RPMI8226 (cell line): ENCODE results near the gene PDGFC.

Source experiments
- DNase-seq: peaks from one replicate; pipeline ENCODE4 v3.0.0-alpha.2; 2015

Gene PDGFC

DNA sequence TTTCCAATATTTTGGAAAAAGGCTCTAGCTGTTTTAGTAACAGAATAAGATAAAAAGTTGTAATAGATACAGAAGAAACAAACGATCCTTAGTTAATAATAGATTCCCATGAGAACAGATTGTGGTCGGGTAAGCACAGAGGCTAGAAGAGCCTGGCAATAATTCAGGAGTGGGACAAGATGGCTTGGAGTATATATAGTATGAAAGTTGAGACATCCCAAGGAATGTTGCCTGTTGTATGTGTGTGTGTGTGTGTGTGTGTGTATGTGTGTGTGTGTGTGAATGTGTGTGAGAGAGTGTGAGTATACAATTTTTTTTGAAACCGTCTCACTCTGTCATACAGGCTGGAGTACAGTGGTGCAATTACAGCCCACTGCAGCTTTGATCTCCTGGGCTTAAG, 150.7 kb downstream of the PDGFC start:
- no peak for DNase-seq

DNA sequence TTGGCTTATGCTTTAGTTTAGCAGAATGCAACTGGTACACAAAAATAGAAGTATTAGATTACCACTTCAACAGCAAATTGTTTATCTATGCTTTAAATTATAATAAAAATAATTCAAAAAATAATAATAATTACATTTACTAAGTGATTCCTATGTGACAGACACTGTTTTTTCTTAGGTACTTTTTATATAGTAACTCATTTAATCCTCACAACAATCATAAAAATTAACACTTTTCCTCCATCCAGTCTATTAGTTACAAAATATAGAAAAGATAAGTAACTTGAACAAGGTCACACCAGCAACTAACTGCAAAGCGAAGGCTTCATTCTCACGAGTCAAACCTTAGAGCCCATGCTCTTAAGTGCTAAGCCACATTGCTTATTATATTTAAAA, 155.2 kb downstream of the PDGFC start:
- no peak for DNase-seq

DNA sequence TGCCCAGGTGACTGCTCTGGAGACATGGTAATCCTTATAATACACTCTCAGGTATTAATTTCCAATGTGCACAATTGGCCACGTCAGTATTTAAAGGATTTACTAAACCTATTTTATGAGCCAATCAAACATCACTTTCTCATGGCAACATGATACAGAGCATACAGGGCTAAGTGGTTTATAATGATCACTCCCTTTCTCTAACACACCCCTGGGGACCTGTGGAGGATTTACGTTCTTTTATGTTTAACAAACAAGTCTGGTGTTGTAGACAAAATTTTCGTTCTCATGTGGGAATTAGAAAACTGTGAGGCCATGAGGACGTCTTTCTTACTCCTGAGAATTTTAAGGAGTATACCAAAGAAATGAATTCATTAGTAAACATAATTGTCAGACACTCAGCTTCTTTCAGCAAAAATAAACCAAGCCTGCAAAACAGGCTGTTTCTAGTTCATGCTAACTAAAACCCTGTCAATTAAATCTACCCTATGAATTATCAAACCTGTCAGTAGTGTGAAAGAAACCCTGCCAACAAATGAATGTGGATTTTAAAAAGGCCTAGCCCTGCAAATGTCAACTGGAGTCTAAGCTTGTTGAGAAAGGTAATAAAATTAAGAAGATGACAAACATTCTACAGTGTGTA, 155.8 kb downstream of the PDGFC start:
- DNase-seq: no peak

DNA sequence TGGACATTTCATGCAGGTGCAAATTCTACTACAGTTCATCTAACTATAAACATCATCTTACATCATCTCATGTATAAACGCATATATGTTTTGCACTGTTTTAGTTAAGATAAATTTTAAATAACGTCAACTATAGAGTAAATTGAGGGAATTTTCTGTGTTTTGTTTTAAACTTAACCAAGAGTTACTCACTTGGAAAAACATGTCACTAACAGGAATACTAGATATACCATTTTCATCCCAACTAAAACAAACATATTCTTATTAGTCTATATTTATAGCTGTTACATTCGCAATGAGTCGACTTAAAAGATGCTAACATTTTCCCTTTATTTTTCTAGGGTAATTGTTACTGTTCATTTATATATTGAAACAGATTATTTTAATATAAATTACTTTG, 159.6 kb downstream of the PDGFC start:
- no peak for DNase-seq

DNA sequence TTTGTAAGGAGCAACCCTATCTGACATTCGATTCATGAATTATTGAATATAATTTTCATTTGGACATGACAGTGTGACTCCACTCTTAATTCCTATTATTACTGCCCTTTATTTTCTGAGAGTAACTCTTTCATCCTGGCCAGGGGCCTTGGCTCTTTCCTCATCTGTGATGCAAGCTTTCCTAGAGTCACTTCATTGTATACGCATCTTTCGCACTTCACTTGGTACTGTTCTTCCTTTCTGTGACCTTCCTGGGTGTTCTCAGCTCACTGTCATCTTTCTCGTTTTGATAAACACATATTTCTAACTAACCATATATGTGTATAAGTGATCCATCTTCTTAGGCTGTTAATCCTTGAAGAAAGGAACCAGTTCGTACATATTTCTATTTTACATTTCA, 160.3 kb downstream of the PDGFC start:
- no peak for DNase-seq

DNA sequence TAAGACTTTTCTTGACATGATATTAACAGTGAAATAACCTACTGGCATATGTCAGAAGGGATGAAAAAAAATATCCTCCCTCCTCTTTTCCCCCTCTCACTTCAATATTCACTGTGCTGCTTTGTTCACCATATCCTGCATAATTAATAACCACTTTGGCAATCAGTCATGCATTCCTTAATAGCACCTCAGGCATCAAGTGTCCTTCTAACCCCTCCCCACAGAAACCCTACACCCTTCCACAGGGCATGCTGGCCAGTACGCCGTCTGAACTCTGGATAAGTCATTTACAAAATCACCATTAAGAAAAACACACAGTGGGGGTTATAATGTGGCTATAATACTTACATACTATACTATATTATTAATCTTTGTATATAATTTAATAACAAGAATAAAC, 165.9 kb downstream of the PDGFC start:
- DNase-seq: no peak

DNA sequence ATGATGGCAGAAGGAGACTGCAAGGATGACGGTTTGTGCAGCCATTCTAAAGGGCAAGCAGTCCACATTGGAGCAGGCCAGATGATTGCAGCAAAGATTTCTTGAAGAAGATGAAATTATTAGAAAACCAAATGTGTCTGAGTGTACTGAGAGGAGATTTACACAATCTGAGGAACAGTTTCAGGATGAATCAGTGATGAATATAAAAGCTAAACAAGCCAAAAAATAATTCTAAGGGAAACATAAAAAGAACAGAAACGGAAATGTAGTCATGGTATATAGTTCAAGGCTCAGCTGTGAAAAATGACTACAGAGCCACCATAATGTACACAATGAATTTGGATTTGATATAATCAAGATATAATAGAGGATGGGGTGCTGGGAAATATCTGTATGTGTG, 168.5 kb downstream of the PDGFC start:
- no peak for DNase-seq

DNA sequence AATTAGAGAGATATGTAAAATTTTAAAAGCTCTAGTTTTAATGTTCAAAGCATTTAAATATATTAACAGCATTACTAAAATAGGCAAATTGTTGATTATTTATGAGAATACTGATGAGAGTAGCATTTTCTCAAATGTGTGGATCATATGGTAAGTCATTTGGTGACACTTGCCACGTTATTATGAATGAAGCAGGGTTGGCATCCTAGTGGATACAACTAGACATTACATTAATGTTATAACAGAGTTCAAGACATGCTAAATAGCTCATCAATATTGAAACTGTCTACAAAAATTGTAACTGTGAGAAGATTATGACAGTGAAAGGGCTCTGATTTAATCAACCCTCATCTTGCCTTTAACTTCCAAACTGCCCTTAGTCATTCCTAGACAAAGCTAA, 171.1 kb downstream of the PDGFC start:
- no peak for DNase-seq

DNA sequence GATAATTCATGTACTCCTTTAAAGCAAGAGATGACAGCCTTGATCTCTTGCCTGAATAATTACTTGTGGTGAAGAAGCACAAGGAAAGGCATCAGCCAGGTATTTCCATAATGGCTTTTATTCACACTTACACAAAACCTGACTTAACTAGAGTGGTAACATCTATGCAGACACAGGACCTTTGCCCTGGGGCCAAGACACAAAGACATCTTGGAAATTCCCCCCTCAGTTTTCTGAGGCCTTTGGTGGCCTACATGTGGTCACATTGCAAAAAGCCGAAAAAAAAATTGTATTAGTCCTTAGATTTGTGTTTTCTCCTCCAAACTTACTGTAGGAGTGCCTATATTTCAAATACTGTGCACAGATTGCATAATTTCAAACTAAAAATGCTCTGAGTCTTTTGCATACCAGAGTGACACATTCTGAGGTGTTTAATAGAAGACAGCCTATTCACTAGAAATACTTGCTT, 172.4 kb downstream of the PDGFC start:
- DNase-seq: no peak

DNA sequence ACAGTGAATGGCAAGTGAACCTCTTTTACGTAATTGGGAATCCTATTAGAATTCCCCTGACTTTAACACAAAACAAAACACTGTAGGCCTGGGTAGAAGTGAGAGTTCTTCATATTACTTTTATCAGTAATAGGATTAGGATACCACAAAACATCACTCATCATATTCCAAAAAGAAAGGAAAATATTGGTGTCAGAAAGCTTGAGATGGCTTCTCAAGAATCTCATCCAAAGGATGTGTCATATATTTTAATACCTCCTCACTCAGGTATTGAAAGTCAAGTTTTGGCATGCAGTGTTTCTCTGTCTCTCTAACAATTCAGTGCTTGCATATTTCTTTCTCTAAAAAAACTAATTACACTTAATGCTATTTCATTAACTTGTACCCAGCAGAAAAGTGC, 173.2 kb downstream of the PDGFC start:
- no peak for DNase-seq

DNA sequence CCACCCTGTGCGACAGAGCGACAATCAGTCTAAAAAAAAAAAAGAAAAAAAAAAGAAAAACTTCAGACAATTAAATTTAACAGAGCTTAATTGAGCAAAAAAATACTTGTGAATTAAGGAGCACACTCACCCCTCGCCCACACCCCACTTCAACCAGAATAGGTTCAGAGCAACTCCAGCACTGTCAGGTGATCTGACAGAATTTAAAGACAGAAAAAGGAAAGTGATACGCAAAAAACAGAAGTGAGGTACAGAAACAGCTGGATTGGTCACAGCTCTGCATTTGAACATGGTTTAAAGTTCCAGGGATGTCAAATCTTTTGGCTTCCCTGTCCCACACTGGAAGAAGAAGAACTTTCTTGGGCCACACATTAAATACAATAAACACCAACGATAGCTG, 174.4 kb downstream of the PDGFC start:
- no peak for DNase-seq

DNA sequence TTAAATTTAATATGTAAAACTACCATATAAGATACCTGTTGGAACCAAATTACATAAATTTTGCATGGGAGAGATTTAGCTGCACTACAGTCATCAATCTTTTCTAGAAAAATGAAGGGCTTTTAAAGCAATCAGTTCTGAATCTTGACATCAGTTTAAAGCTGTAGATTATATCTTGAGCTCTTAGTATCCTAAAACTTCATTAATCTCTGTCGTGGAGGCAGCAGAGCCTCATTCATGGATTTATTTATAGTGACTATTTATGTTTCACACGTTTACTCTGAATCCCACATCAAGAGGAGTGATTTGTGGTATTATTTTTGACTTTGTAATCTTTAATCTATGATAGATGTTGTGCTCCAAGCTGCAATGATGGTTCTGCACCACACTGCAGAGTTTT, 175.9 kb downstream of the PDGFC start:
- no peak for DNase-seq

DNA sequence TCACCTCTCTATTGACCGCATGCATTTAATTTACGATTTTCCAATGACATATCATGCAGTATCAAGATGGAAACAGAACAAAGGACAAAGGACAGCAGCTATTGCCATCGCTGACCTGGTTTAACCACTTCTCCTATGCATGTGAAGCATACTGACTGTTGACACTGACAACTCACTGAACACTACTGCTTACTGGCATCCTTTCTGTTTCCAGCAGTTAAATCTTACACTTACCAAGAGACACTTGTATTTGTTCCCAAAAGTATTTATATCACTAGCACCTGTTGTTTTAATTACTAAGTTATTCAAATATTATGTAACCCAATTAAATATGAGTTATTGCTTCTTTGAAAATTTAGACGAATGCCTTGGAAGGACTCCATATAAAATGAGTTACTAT, 176.7 kb downstream of the PDGFC start:
- no peak for DNase-seq

DNA sequence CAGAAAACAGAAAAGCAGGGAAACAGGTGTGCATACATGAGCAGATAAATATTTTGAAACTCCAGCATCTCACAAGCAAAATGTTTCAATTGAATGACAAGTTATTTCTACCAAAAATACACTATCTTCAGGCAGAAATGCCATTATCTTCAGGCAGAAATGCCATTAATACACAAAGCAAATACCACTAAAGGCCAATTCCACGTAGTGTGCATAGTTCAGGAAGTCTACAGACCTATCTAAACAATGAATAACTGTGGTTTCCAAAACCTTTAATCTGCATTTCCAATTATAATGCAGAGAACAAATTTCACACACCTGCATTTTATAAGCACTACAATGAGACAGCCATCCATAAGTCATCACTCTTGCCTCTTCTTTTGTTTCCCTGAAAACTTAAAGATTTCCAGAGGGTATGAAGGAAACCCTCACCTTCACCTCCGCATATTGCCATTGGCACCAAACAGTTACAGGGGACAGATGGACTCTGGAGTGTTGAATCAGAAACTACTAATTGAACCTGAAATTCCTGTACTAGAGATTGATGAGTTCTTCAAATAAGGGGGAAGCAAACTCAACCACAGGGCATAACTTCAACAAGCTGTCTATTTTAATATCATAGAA, 179.0 kb downstream of the PDGFC start:
- DNase-seq: no peak

DNA sequence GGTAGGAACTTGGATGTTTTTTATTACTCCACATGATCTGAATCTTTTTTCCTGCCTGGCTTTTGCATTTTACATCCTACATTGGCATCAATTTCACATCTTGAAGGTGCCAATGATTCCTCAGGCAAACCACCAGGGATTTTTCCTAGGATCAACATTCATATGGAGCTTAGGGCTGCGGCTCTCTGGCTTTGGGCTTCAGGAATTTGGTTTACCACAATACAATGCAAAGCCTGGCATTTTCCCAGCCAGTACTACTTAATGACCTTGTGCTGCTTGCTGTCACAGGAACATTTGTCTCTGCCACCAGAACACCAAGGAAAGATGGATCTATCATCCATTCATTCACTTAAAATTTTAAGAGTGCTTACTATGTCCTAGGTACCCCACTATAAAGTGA, 180.7 kb downstream of the PDGFC start:
- DNase-seq: no peak

DNA sequence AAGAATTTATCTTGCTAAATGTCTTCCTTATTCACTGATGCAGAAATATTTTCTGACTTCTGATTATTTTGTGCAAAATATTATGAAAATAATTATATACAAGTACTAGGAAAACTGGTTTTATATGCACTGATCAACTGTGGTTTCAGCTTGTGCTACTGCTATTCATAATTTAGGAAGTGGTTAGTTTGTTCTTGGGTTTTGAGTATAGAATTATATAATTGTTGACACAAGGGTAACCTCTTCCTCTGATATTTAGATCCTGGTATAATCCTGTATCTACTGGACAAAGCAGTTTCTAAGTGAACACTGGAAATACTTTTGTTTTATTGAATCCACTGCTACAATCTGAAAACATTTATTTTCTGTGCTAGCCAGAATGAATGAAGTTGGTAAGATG, 182.8 kb downstream of the PDGFC start:
- DNase-seq: no peak

DNA sequence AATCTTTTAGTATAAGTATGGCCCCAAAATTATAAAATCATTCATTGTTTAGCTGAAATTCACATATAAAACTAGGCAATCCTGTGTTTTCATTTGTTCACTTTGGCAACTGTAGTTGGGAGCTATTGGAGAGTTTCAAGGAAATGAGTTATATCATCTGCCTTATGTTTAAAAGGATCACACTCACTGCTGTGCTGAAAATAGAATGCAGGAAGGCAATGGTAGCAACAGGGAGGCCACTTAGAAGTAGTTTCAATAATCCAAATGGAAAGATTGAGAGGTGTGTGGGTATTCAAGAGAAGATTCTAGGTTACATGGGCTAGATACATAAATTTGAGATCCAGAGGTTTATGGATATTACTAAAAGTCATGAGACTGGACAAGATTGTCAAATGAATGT, 184.9 kb downstream of the PDGFC start:
- DNase-seq: no peak

DNA sequence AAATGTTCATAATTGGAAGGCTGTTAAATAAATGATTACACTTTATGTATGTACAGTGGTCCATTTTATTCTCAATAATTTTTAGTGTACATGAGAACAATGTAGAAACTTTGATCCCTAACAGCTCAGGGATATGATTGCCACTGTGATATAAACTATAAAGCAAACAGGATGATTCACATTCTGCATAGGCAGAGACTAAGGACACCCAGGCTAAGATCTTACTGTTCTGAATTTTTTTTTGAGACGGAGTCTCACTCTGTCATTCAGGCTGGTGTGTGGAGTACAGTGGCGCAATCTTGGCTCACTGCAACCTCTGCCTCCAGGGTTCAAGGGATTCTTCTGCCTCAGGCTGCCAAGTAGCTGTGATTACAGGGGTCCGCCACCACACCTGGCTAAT, 186.6 kb downstream of the PDGFC start:
- DNase-seq: no peak

DNA sequence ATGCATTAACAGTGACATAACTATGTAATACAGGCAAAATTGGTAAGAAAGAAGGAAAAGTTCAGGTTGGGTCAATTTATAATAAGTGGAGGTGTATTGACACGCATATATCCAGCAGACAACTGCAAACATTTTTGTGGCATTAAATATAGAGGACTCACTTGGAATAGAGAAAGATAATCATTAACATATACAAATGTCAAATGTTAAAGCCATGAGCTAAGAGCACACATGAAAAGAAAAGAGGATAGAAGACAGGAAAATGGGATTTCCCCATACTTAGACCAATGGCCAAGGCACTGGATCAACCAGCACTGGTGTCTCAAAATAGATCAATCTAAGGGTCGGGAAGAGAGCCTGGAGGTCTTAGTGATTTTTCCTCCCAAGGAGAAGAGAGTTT, 187.6 kb downstream of the PDGFC start:
- no peak for DNase-seq

DNA sequence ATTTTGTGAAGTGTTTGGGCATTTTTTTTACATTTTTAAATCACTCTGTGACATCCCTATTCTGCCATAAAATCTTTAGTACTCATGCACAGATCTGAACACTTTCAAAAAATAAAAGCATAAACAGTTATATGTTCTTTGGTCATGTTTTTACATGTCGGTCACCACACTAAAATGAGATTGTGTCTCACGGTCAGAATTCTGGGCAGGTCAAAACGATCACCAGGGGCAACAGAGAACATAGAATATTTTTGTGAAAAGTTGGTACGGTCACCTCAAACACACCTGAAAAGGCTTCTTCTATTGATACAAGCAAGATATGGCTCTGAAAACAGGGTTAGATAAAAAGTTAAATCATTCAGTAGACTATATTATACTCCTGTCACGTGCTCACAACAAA, 189.1 kb downstream of the PDGFC start:
- DNase-seq: no peak

DNA sequence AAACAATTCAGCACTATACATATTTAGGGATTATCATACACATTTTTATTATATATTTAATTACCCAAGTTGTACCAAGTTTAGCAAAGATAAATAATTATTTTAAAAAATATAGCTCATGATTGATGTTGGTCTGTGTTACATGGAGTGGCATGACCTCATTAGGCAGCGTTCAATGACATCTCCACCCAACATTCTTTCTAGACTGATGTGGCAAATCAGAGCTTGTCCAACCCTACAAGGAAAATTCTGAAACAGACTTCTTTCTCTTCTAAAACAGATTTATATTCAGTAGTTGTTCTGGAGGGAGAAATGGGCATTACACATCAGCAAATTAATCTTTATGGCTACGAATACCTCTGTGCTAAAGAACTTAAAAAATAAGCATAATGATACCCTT, 189.7 kb downstream of the PDGFC start:
- DNase-seq: no peak

DNA sequence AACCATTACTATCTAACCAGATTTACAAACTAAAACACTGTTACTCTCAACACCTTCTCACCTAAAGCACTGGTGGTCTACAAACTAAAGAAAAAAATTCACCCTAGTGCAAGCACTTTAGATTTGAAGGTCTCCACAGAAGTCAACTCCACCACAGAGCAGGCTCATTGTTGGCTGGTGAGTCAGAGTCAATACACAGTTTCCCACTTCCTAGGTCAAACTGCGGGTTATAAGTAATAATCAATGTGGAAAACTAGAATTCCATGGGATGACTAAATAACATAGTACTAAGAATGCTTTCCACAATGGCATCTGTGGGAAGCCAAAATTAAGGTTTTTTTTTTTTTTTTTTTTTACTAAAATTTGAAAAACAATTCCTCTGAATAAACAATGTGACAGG, 191.8 kb downstream of the PDGFC start:
- no peak for DNase-seq

DNA sequence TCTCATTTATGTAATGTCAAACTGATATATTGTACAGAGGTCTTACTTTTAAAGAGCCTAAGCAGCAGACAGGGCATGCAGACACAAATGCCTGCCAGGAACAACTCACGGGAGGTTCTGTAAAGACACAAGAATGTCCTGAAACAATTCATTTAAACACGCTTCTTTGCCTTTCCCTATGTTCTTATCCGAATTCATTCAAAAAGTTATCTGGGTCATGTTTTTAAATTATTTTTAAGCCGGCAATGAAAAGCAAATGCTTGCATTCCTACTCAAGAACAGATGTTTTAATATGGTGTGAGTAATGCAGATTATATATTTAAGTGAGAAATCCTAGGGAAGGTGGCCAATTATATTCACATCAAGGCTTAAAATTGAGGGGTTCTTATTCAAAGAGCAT, 192.6 kb downstream of the PDGFC start:
- no peak for DNase-seq

DNA sequence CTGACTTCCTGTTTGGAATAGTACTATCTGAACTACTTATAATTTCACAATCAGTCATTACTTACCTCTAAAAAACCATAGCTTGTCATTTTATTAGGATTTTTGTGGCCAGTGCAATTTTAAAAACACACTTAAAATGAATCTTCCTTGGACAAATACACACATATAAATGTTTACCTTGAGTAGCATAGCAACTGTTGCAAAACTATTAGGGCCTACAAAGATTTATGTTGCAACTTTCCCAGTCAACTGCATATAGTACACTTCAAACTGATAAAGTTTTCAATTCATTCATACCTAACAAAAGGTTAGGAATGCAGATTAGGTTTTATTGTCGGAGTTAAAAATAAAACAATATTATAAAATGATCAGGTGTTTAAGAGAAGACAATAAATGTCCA, 193.0 kb downstream of the PDGFC start:
- DNase-seq: no peak

DNA sequence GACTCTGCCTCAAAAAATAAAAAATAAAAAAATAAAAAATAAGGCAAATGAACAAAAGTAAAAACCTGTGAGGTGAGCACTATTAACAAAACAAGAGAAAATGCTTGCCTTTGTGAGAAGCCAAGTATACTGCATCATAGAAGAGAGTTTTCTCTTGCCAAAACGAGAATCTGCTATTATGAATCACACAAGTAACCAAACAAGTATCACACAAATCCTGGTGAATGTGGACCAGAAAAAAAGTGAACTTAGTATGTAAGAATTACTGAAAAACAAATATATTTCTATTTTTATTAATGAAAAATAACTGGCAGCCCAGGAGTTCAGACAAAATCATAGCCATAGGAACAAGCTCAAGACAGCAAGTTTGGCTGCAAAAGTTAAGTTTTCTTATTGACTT, 193.5 kb downstream of the PDGFC start:
- DNase-seq: no peak
